HG03066 (cell line): Measurements from ENCODE around the gene EPHA6.
"Not testable (repeated sequence)": the region's sequence is repeated elsewhere in the genome, so short reads cannot be mapped to it uniquely, and the experiment has no call there.

Experiments used
- ATAC-seq: cut with Tn5 transposase; IDR thresholded peaks from one replicate; pipeline ENCODE4 v1.9.1; 2021; ENCODE audit warnings: low read depth; ENCODE audit not compliant: unreplicated experiment

Gene EPHA6

GRCh38 chr3:97388774-97389173 lies 574.4 kb downstream of the EPHA6 start:
- ATAC-seq, result no peak

- no peak for ATAC-seq
These were observed 575.5 kb downstream of the EPHA6 start for GRCh38 chr3:97389936-97390335.

- no peak for ATAC-seq
These were observed 576.8 kb downstream of the EPHA6 start for GRCh38 chr3:97391167-97391566.

- no peak for ATAC-seq
These were observed 595.2 kb downstream of the EPHA6 start for GRCh38 chr3:97409612-97410011.

- ATAC-seq, result no peak
These were observed 607.2 kb downstream of the EPHA6 start for GRCh38 chr3:97421565-97421964.

GRCh38 chr3:97425002-97425401 lies 610.6 kb downstream of the EPHA6 start:
- ATAC-seq, result no peak

- no peak for ATAC-seq
These were observed 616.2 kb downstream of the EPHA6 start for GRCh38 chr3:97430601-97431000.

GRCh38 chr3:97432914-97433313 lies 618.5 kb downstream of the EPHA6 start:
- ATAC-seq, result no peak

- no peak for ATAC-seq
These were observed 623.7 kb downstream of the EPHA6 start for GRCh38 chr3:97438131-97438530.

GRCh38 chr3:97439373-97439772 lies 625.0 kb downstream of the EPHA6 start:
- ATAC-seq, result no peak

- ATAC-seq, result no peak
These were observed 649.6 kb downstream of the EPHA6 start for GRCh38 chr3:97464035-97464434.

GRCh38 chr3:97470481-97470880 lies 656.1 kb downstream of the EPHA6 start:
- ATAC-seq, result no peak

- ATAC-seq, result no peak
These were observed 665.3 kb downstream of the EPHA6 start for GRCh38 chr3:97479740-97480139.

- ATAC-seq, result not testable (repeated sequence)
These were observed 666.4 kb downstream of the EPHA6 start for GRCh38 chr3:97480696-97481289.

GRCh38 chr3:97481416-97481815 lies 667.0 kb downstream of the EPHA6 start:
- ATAC-seq, result no peak

- no peak for ATAC-seq
These were observed 670.8 kb downstream of the EPHA6 start for GRCh38 chr3:97485206-97485605.

- no peak for ATAC-seq
These were observed 673.2 kb downstream of the EPHA6 start for GRCh38 chr3:97487587-97487986.

GRCh38 chr3:97488741-97489140 lies 674.3 kb downstream of the EPHA6 start:
- ATAC-seq, result no peak

GRCh38 chr3:97495896-97496295 lies 681.5 kb downstream of the EPHA6 start:
- no peak for ATAC-seq

GRCh38 chr3:97497138-97497537 lies 682.7 kb downstream of the EPHA6 start:
- no peak for ATAC-seq

GRCh38 chr3:97504463-97504862 lies 690.1 kb downstream of the EPHA6 start:
- ATAC-seq, result no peak

- ATAC-seq, result no peak
These were observed 696.4 kb downstream of the EPHA6 start for GRCh38 chr3:97510795-97511194.

- ATAC-seq, result no peak
These were observed 700.7 kb downstream of the EPHA6 start for GRCh38 chr3:97515076-97515475.
